Measurements from ENCODE around the gene NME9.

The NME9 gene

DNA sequence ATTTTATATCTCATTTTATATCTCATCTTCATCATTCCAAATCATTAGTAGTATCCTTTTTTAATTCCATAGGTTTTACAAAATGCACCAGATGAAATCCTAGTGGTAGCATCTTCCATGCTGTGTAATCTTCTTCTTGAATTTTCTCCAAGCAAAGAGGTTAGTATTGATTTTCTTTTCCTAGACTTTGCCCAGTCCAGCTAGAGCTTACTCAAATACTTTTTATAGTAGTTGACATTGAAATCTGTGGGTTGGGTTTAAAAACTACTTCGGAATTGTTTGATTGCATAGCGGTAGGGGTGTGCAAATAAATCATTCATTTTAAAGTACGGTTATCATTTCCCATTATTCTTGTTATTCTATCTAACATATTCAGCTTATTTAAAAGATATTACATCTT, 62.6 kb downstream of the NME9 start:
- Histone ChIP-seq H3K4me3 (ENCODE audit: low read length) (no peak overlapping the region), H3K9ac (ENCODE audit: low read length) (no peak overlapping the region), H3K27me3 (replicated peaks; ENCODE audit: control insufficient read depth, insufficient read depth, low read length) (no peaks in the 10 kb centered on the region), H3K36me3 (ENCODE audit: control insufficient read depth, insufficient read depth, low read length, severe bottlenecking) (peaks cover 97% of the 10 kb centered on the region), H3K9me3 (ENCODE audit: control insufficient read depth, low read length) (no peaks in the 10 kb centered on the region), H3K4me1 (ENCODE audit: control insufficient read depth, insufficient read depth, low read length) (no peaks in the 10 kb centered on the region)
- no peak for DNase-seq (ENCODE audit: low read depth)

DNA sequence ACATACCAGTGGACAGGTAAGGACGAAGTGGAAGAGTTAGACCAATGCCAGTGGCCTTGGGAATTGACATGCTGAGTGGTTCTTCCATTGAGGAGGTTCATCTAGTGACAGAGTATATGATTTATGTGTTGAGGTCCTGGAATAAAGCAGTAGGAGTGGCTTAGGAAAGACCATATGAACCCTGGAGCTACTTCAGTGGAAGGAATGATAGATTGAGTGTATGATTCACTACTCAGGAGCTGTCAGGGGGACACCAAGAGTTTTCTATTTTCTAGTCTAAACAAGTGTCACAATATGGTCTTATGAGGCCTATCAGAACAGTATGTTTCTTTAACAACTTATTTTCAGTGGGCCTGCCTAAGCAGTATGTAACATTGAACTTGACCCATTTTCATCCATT, 63.9 kb downstream of the NME9 start:
- Histone ChIP-seq H3K36me3 (ENCODE audit: control insufficient read depth, insufficient read depth, low read length, severe bottlenecking) (peaks cover 93% of the 10 kb centered on the region), H3K9me3 (ENCODE audit: control insufficient read depth, low read length) (no peaks in the 10 kb centered on the region)

DNA sequence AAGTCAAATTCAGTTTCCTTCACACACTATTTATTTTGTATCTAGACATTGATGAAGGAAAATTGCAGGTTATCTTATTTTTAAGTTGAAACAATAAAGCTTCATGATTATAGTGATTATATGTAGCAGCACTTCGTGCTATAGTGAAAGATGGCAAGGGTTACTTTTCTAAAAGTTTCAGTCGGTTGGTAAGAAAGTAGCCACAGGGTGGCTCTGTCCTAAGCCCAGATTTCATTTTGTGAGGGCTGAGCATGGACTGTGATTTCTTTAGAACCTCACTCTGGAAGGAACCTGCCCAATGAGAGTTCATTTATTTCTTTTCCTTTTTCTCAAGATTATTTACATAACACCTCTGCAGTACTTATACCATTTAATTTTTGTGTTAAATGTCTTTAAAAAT, 66.5 kb downstream of the NME9 start:
- Histone ChIP-seq H3K9ac (ENCODE audit: low read length) (no peak overlapping the region), H3K27me3 (replicated peaks; ENCODE audit: control insufficient read depth, insufficient read depth, low read length) (no peaks in the 10 kb centered on the region), H3K4me1 (ENCODE audit: control insufficient read depth, insufficient read depth, low read length) (no peaks in the 10 kb centered on the region), H3K36me3 (ENCODE audit: control insufficient read depth, insufficient read depth, low read length, severe bottlenecking) (peaks cover 88% of the 10 kb centered on the region), H3K9me3 (ENCODE audit: control insufficient read depth, low read length) (no peaks in the 10 kb centered on the region), H3K4me3 (ENCODE audit: low read length) (no peak overlapping the region)
- DNase-seq (ENCODE audit: low read depth) = peak; percentile 5

More for the DNA sequence above, 63.9 kb downstream of the NME9 start:
- no peaks in the 10 kb centered on the region for H3K4me1 ChIP-seq (ENCODE audit: control insufficient read depth, insufficient read depth, low read length)
- no peak overlapping the region for H3K9ac ChIP-seq (ENCODE audit: low read length)
- DNase-seq (ENCODE audit: low read depth) = no peak
- H3K4me3 ChIP-seq (ENCODE audit: low read length) = no peak overlapping the region
- H3K27me3 ChIP-seq (replicated peaks; ENCODE audit: control insufficient read depth, insufficient read depth, low read length) = no peaks in the 10 kb centered on the region

DNA sequence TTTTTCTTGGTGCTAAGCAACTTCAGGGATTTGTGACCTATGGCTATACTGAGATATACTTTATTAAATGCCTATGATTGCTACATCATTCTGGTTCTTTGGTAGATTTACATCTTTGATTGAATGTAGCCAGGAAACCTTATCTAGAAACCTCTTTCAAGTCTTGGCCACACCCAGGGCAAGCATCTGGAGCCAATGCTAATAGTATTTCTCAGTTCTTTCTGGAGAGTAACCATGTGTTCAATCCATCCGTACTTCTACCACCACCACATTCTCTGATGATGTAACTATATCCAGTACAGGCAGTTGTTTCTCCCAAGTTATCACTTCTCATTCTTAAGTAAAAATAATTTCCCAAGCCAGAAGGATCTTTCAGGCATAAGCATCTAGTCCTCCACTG, 69.0 kb downstream of the NME9 start:
- Histone ChIP-seq H3K36me3 (ENCODE audit: control insufficient read depth, insufficient read depth, low read length, severe bottlenecking) (peaks cover 76% of the 10 kb centered on the region), H3K9me3 (ENCODE audit: control insufficient read depth, low read length) (no peaks in the 10 kb centered on the region), H3K4me3 (ENCODE audit: low read length) (no peak overlapping the region), H3K27me3 (replicated peaks; ENCODE audit: control insufficient read depth, insufficient read depth, low read length) (no peaks in the 10 kb centered on the region), H3K4me1 (ENCODE audit: control insufficient read depth, insufficient read depth, low read length) (no peaks in the 10 kb centered on the region), H3K9ac (ENCODE audit: low read length) (no peak overlapping the region)
- DNase-seq (ENCODE audit: low read depth) = no peak

DNA sequence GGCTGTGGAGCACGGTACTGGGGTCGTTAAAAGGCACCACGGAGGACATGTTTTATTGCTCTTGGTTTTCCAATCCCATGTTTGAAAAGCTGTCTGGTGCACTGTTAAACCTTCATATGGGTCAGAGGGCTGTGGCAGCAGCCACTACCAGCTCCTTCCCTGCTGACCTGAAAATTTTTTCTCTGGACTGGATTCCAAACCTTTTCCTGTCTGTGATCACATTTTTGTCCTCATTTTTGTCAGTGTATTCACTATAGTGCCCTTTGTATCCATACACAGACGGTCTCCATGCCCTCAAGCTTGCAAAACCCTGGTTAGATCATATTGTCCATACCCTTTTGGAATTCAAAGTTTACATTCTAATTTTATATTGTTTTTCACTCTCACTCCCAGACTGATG, 70.5 kb downstream of the NME9 start:
- H3K36me3 ChIP-seq (ENCODE audit: control insufficient read depth, insufficient read depth, low read length, severe bottlenecking) = peaks cover 65% of the 10 kb centered on the region

DNA sequence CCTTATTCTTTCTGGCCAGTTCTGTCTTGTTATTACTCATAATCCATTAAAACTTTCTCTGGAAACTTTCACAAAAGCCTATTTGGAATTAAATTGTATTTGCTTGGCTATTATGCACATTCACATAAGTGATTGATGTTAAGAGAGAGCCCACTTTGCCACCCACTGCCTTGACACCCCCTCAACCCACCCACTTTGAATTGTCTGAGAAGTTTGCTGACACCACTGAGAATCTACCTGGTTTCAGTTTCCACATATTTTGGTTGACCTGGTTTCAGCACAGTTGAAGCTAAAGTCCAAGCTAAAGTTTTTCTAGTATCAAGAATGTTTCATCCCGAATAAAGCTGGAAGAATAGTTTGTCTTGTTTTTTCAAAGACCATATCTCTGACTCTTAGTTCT, 71.7 kb downstream of the NME9 start:
- no peaks in the 10 kb centered on the region for H3K9me3 ChIP-seq (ENCODE audit: control insufficient read depth, low read length)
- H3K36me3 ChIP-seq (ENCODE audit: control insufficient read depth, insufficient read depth, low read length, severe bottlenecking) = peaks cover 60% of the 10 kb centered on the region
- no peak overlapping the region for H3K9ac ChIP-seq (ENCODE audit: low read length)
- H3K4me1 ChIP-seq (ENCODE audit: control insufficient read depth, insufficient read depth, low read length) = no peaks in the 10 kb centered on the region
- H3K27me3 ChIP-seq (replicated peaks; ENCODE audit: control insufficient read depth, insufficient read depth, low read length) = no peaks in the 10 kb centered on the region
- no peak for DNase-seq (ENCODE audit: low read depth)
- no peak overlapping the region for H3K4me3 ChIP-seq (ENCODE audit: low read length)

More for the DNA sequence above, 70.5 kb downstream of the NME9 start:
- Histone ChIP-seq H3K9me3 (ENCODE audit: control insufficient read depth, low read length) (no peaks in the 10 kb centered on the region), H3K4me1 (ENCODE audit: control insufficient read depth, insufficient read depth, low read length) (no peaks in the 10 kb centered on the region), H3K4me3 (ENCODE audit: low read length) (no peak overlapping the region), H3K9ac (ENCODE audit: low read length) (no peak overlapping the region), H3K27me3 (replicated peaks; ENCODE audit: control insufficient read depth, insufficient read depth, low read length) (no peaks in the 10 kb centered on the region)
- DNase-seq (ENCODE audit: low read depth) = no peak

DNA sequence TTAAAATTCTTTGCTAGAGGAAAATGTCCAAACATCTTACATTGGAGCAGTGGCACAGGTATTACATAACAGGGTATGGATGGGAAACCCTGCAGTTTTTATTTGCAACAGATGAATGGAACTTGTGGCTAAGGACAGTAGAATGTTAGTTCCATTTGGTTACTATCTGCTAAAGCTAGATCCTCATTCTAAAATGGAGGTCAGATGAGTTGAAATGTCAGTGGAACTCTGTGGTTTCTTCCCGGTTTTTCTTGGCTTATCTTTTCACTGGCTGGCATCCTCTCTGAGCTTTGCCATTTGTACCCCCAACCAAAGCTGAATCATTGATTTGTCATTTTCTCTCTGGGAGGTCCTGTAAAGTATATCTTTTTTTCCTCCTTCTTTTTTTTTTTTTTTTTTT, 73.6 kb downstream of the NME9 start:
- DNase-seq (ENCODE audit: low read depth) = no peak
- Histone ChIP-seq H3K9ac (ENCODE audit: low read length) (no peak overlapping the region), H3K9me3 (ENCODE audit: control insufficient read depth, low read length) (no peaks in the 10 kb centered on the region), H3K36me3 (ENCODE audit: control insufficient read depth, insufficient read depth, low read length, severe bottlenecking) (peaks cover 56% of the 10 kb centered on the region), H3K4me1 (ENCODE audit: control insufficient read depth, insufficient read depth, low read length) (no peaks in the 10 kb centered on the region), H3K4me3 (ENCODE audit: low read length) (no peak overlapping the region), H3K27me3 (replicated peaks; ENCODE audit: control insufficient read depth, insufficient read depth, low read length) (no peaks in the 10 kb centered on the region)

DNA sequence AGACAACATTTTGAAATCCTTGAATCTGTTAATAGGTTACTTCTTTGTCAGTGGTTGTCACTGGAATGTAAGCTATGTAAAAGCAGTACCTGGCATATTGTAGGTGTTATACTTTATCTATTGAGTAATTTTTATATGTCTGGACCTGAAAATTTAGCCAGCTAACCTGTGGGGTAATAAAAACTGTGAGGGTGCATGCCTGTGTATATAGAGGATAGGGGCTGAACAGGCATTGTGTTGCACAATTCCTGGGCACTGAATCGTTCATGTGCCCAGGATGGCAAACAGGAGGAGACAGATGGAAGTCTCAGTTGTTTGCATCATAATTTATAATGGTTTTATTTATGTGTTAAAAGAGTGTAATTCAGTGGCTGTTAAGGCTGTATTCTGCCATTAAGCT, 75.4 kb downstream of the NME9 start:
- H3K4me1 ChIP-seq (ENCODE audit: control insufficient read depth, insufficient read depth, low read length) = no peaks in the 10 kb centered on the region
- no peak overlapping the region for H3K4me3 ChIP-seq (ENCODE audit: low read length)
- no peaks in the 10 kb centered on the region for H3K27me3 ChIP-seq (replicated peaks; ENCODE audit: control insufficient read depth, insufficient read depth, low read length)
- no peak for DNase-seq (ENCODE audit: low read depth)
- peaks cover 48% of the 10 kb centered on the region for H3K36me3 ChIP-seq (ENCODE audit: control insufficient read depth, insufficient read depth, low read length, severe bottlenecking)
- no peaks in the 10 kb centered on the region for H3K9me3 ChIP-seq (ENCODE audit: control insufficient read depth, low read length)
- H3K9ac ChIP-seq (ENCODE audit: low read length) = no peak overlapping the region

DNA sequence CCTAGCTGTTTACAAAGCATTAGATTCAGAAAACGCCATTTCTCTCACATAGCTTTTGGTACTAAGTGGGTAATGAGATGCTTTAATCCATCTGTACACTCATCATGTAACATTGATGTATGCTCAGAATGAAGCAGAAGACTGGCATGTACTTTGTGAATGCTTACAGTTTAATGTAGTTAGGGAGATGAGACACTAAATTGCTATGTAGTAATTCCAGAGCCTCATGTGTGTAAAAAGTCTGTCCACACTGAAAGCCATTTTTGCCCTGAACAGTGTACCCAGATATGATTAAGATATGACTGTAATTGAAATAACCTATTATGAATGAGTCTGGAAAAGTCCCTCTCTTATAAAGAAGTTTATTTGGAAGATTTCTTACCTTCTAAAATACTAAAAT, 76.0 kb downstream of the NME9 start:
- no peaks in the 10 kb centered on the region for H3K27me3 ChIP-seq (replicated peaks; ENCODE audit: control insufficient read depth, insufficient read depth, low read length)
- no peaks in the 10 kb centered on the region for H3K9me3 ChIP-seq (ENCODE audit: control insufficient read depth, low read length)
- H3K36me3 ChIP-seq (ENCODE audit: control insufficient read depth, insufficient read depth, low read length, severe bottlenecking) = peaks cover 48% of the 10 kb centered on the region
- no peaks in the 10 kb centered on the region for H3K4me1 ChIP-seq (ENCODE audit: control insufficient read depth, insufficient read depth, low read length)
- H3K4me3 ChIP-seq (ENCODE audit: low read length) = no peak overlapping the region
- DNase-seq (ENCODE audit: low read depth) = no peak
- H3K9ac ChIP-seq (ENCODE audit: low read length) = no peak overlapping the region
